D721Med (cell line): Measurements from ENCODE around the gene RBM26.

Source experiments
- DNase-seq: peaks from one replicate; pipeline ENCODE4 v3.0.0; 2011; ENCODE audit warnings: low spot score; ENCODE audit not compliant: insufficient read length
- FAIRE-seq: peaks from 2 replicates; lab custom pipeline; 2011; peaks lifted over from hg19 to GRCh38; lab: Jason Lieb, UNC
- CTCF ChIP-seq: IDR thresholded peaks from 2 replicates; pipeline ENCODE4 v1.5.1; 2012; ENCODE audit warnings: mild to moderate bottlenecking, control low read depth; ENCODE audit not compliant: insufficient read depth; ENCODE audit errors: missing control alignments

RBM26 gene

GRCh38 chr13:79405831-79406596, at the start of gene RBM26:
RBM26 (minus strand) TSS chr13:79406255; CDS start chr13:79405774, 481 bp downstream.
- DNase-seq (peak; percentile 61), FAIRE-seq (no peak)
- no peak for TF ChIP-seq CTCF

- FAIRE-seq (no peak), DNase-seq (no peak)
- no peak for TF ChIP-seq CTCF
Observed at GRCh38 chr13:79455331-79455730, 49.3 kb upstream of the RBM26 start.

- DNase-seq = no peak
- TF ChIP-seq CTCF = no peak
- no peak for FAIRE-seq
Observed at GRCh38 chr13:79452239-79452913, 46.3 kb upstream of the RBM26 start.

- no peak for TF ChIP-seq CTCF
- FAIRE-seq = no peak
- no peak for DNase-seq
Observed at GRCh38 chr13:79451500-79451962, 45.5 kb upstream of the RBM26 start.

- no peak for TF ChIP-seq CTCF
- DNase-seq (no peak), FAIRE-seq (no peak)
Observed at GRCh38 chr13:79450110-79450509, 44.1 kb upstream of the RBM26 start.

GRCh38 chr13:79448413-79448812, 42.4 kb upstream of the RBM26 start:
- no peak for FAIRE-seq
- DNase-seq = no peak
- no peak for TF ChIP-seq CTCF

- no peak for DNase-seq
- TF ChIP-seq CTCF = no peak
- FAIRE-seq = peak; percentile 97
Observed at GRCh38 chr13:79447741-79448140, 41.7 kb upstream of the RBM26 start.
